K562 (cell line): ENCODE results near the gene PTPRF. TPM values are rescaled to one million over a fixed set of nuclear protein-coding genes. Genes with fewer than 3 reads are reported as not detected.

Source experiments
- polyA plus RNA-seq, 8 experiments: library from polyadenylated mRNA; depleted of rRNA in 4 of 8; stranded (reverse) in 5 of 8; unstranded in 3 of 8; fragments of >200 nt; fragmentation: Nextera tagmentation in 2 of 8; fragmentation: Illumina TruSeq in 1 of 8; extraction: Ambion mirVana in 2 of 8; extraction: Trizol in 1 of 8; gene quantifications; 2 replicates each; pipeline versions ENCODE4 v1.2.1 to v1.2.3, GENCODE V29; 2011 to 2014; ENCODE audit warnings: inconsistent platforms in 1 of 8, missing spikeins in 1 of 8
- total RNA-seq, 7 experiments: library from RNA; depleted of rRNA in 6 of 7; stranded (reverse); fragments of >200 nt in 6 of 7; fragmentation: Illumina TruSeq in 2 of 7; extraction: Trizol in 2 of 7; gene quantifications; 2 replicates each; pipeline versions ENCODE4 v1.2.1 to v1.2.3, GENCODE V29; 2011 to 2021; ENCODE audit warnings: low replicate concordance in 1 of 7

PTPRF gene
- total and polyA plus RNA-seq, 9 of the 15 experiments (the other 6 are each of a cell fraction or from before 2014, with no cell fraction given): 0.13 to 4.3 (median 1.1) TPM

Other genes starting within 250 kb of the PTPRF start
Only the 7 nearest of the 10 such genes appear.
- 183 and 244 TPM in 2 replicates for gene CDC20, start 171.9 kb upstream of the PTPRF start, total RNA-seq (2014; rRNA removed)
- gene CDC20, start 171.9 kb upstream of the PTPRF start, total RNA-seq (2014; rRNA removed; fragmentation: Illumina TruSeq; extraction: Trizol): 94.5 and 106 TPM in 2 replicates
- gene CDC20, start 171.9 kb upstream of the PTPRF start, total RNA-seq (2015; rRNA removed; fragmentation: Illumina TruSeq; extraction: Trizol): 121 and 131 TPM in 2 replicates
- gene CDC20, start 171.9 kb upstream of the PTPRF start, total RNA-seq (2021): 212 and 224 TPM in 2 replicates
- gene CDC20, start 171.9 kb upstream of the PTPRF start, polyA plus RNA-seq (2011; rRNA removed): 92.8 and 173 TPM in 2 replicates
- 178 and 197 TPM in 2 replicates for gene CDC20, start 171.9 kb upstream of the PTPRF start, polyA plus RNA-seq (2014; fragmentation: Illumina TruSeq; extraction: Trizol)
- 10 to 100 TPM; 45.2 to 70.6 TPM for gene CDC20, start 171.9 kb upstream of the PTPRF start, polyA plus RNA-seq (2014; fragmentation: Nextera tagmentation; extraction: Ambion mirVana)
- gene CDC20, start 171.9 kb upstream of the PTPRF start, polyA plus RNA-seq (2014; rRNA removed): 141 and 146 TPM in 2 replicates
- gene ELOVL1, start 162.9 kb upstream of the PTPRF start, total RNA-seq (2014; rRNA removed): 53.4 and 73.1 TPM in 2 replicates
- 48.1 and 51.0 TPM in 2 replicates for gene ELOVL1, start 162.9 kb upstream of the PTPRF start, total RNA-seq (2014; rRNA removed; fragmentation: Illumina TruSeq; extraction: Trizol)
- 65.3 and 66.6 TPM in 2 replicates for gene ELOVL1, start 162.9 kb upstream of the PTPRF start, total RNA-seq (2015; rRNA removed; fragmentation: Illumina TruSeq; extraction: Trizol)
- 66.8 and 73.2 TPM in 2 replicates for gene ELOVL1, start 162.9 kb upstream of the PTPRF start, total RNA-seq (2021)
- gene ELOVL1, start 162.9 kb upstream of the PTPRF start, polyA plus RNA-seq (2011; rRNA removed): 157 and 159 TPM in 2 replicates
- 108 and 120 TPM in 2 replicates for gene ELOVL1, start 162.9 kb upstream of the PTPRF start, polyA plus RNA-seq (2014; fragmentation: Illumina TruSeq; extraction: Trizol)
- 100 to 1,000 TPM in 1 of 2 experiments, 10 to 100 TPM in 1; 70.3 to 147 TPM for gene ELOVL1, start 162.9 kb upstream of the PTPRF start, polyA plus RNA-seq (2014; fragmentation: Nextera tagmentation; extraction: Ambion mirVana)
- 74.0 and 82.4 TPM in 2 replicates for gene ELOVL1, start 162.9 kb upstream of the PTPRF start, polyA plus RNA-seq (2014; rRNA removed)
- gene MED8, start 141.1 kb upstream of the PTPRF start, total RNA-seq (2014; rRNA removed): 51.5 and 51.7 TPM in 2 replicates
- gene MED8, start 141.1 kb upstream of the PTPRF start, total RNA-seq (2014; rRNA removed; fragmentation: Illumina TruSeq; extraction: Trizol): 52.7 and 56.4 TPM in 2 replicates
- gene MED8, start 141.1 kb upstream of the PTPRF start, total RNA-seq (2015; rRNA removed; fragmentation: Illumina TruSeq; extraction: Trizol): 51.7 and 52.1 TPM in 2 replicates
- gene MED8, start 141.1 kb upstream of the PTPRF start, total RNA-seq (2021): 57.7 and 60.7 TPM in 2 replicates
- 23.0 and 30.9 TPM in 2 replicates for gene MED8, start 141.1 kb upstream of the PTPRF start, polyA plus RNA-seq (2011; rRNA removed)
- 55.3 and 60.3 TPM in 2 replicates for gene MED8, start 141.1 kb upstream of the PTPRF start, polyA plus RNA-seq (2014; fragmentation: Illumina TruSeq; extraction: Trizol)
- gene MED8, start 141.1 kb upstream of the PTPRF start, polyA plus RNA-seq (2014; fragmentation: Nextera tagmentation; extraction: Ambion mirVana): 100 to 1,000 TPM; 104 to 120 TPM
- 32.3 and 37.6 TPM in 2 replicates for gene MED8, start 141.1 kb upstream of the PTPRF start, polyA plus RNA-seq (2014; rRNA removed)
- gene SZT2, start 141.0 kb upstream of the PTPRF start, total RNA-seq (2014; rRNA removed): 9.2 and 11.5 TPM in 2 replicates
- gene SZT2, start 141.0 kb upstream of the PTPRF start, total RNA-seq (2014; rRNA removed; fragmentation: Illumina TruSeq; extraction: Trizol): 12.8 and 14.5 TPM in 2 replicates
- 14.4 and 15.8 TPM in 2 replicates for gene SZT2, start 141.0 kb upstream of the PTPRF start, total RNA-seq (2015; rRNA removed; fragmentation: Illumina TruSeq; extraction: Trizol)
- gene SZT2, start 141.0 kb upstream of the PTPRF start, total RNA-seq (2021): 27.0 and 31.0 TPM in 2 replicates
- 9.1 and 14.4 TPM in 2 replicates for gene SZT2, start 141.0 kb upstream of the PTPRF start, polyA plus RNA-seq (2011; rRNA removed)
- 14.7 and 15.1 TPM in 2 replicates for gene SZT2, start 141.0 kb upstream of the PTPRF start, polyA plus RNA-seq (2014; fragmentation: Illumina TruSeq; extraction: Trizol)
- 1 to 10 TPM in 1 of 2 experiments, under 1 TPM in 1; 0.88 to 1.3 TPM for gene SZT2, start 141.0 kb upstream of the PTPRF start, polyA plus RNA-seq (2014; fragmentation: Nextera tagmentation; extraction: Ambion mirVana)
- 16.7 and 18.4 TPM in 2 replicates for gene SZT2, start 141.0 kb upstream of the PTPRF start, polyA plus RNA-seq (2014; rRNA removed)
- 3.2 and 3.6 TPM in 2 replicates for gene HYI, start 77.0 kb upstream of the PTPRF start, total RNA-seq (2014; rRNA removed)
- 0.38 and 0.69 TPM in 2 replicates for gene HYI, start 77.0 kb upstream of the PTPRF start, total RNA-seq (2014; rRNA removed; fragmentation: Illumina TruSeq; extraction: Trizol)
- 1.7 and 1.8 TPM in 2 replicates for gene HYI, start 77.0 kb upstream of the PTPRF start, total RNA-seq (2015; rRNA removed; fragmentation: Illumina TruSeq; extraction: Trizol)
- 2.2 and 3.2 TPM in 2 replicates for gene HYI, start 77.0 kb upstream of the PTPRF start, total RNA-seq (2021)
- gene HYI, start 77.0 kb upstream of the PTPRF start, polyA plus RNA-seq (2011; rRNA removed): 1.1 and 1.2 TPM in 2 replicates
- gene HYI, start 77.0 kb upstream of the PTPRF start, polyA plus RNA-seq (2014; fragmentation: Illumina TruSeq; extraction: Trizol): 0.35 and 1.1 TPM in 2 replicates
- gene HYI, start 77.0 kb upstream of the PTPRF start, polyA plus RNA-seq (2014; fragmentation: Nextera tagmentation; extraction: Ambion mirVana): under 1 TPM in 1 of 2 experiments, not detected in 1; 0.04 TPM
- gene HYI, start 77.0 kb upstream of the PTPRF start, polyA plus RNA-seq (2014; rRNA removed): 2.3 and 4.1 TPM in 2 replicates
- gene KDM4A, start 119.3 kb downstream of the PTPRF start, total RNA-seq (2014; rRNA removed): 15.6 and 16.0 TPM in 2 replicates
- 17.6 and 21.2 TPM in 2 replicates for gene KDM4A, start 119.3 kb downstream of the PTPRF start, total RNA-seq (2014; rRNA removed; fragmentation: Illumina TruSeq; extraction: Trizol)
- 13.1 and 14.3 TPM in 2 replicates for gene KDM4A, start 119.3 kb downstream of the PTPRF start, total RNA-seq (2015; rRNA removed; fragmentation: Illumina TruSeq; extraction: Trizol)
- gene KDM4A, start 119.3 kb downstream of the PTPRF start, total RNA-seq (2021): 27.3 and 33.6 TPM in 2 replicates
- 12.5 and 20.8 TPM in 2 replicates for gene KDM4A, start 119.3 kb downstream of the PTPRF start, polyA plus RNA-seq (2011; rRNA removed)
- gene KDM4A, start 119.3 kb downstream of the PTPRF start, polyA plus RNA-seq (2014; fragmentation: Illumina TruSeq; extraction: Trizol): 24.9 and 26.4 TPM in 2 replicates
- gene KDM4A, start 119.3 kb downstream of the PTPRF start, polyA plus RNA-seq (2014; fragmentation: Nextera tagmentation; extraction: Ambion mirVana): 10 to 100 TPM in 1 of 2 experiments, 1 to 10 TPM in 1; 3.6 to 12.1 TPM
- gene KDM4A, start 119.3 kb downstream of the PTPRF start, polyA plus RNA-seq (2014; rRNA removed): 13.5 and 14.2 TPM in 2 replicates
- 8.9 and 13.4 TPM in 2 replicates for gene ST3GAL3, start 176.7 kb downstream of the PTPRF start, total RNA-seq (2014; rRNA removed)
- 11.5 and 12.2 TPM in 2 replicates for gene ST3GAL3, start 176.7 kb downstream of the PTPRF start, total RNA-seq (2014; rRNA removed; fragmentation: Illumina TruSeq; extraction: Trizol)
- 9.5 and 9.8 TPM in 2 replicates for gene ST3GAL3, start 176.7 kb downstream of the PTPRF start, total RNA-seq (2015; rRNA removed; fragmentation: Illumina TruSeq; extraction: Trizol)
- 18.9 and 20.7 TPM in 2 replicates for gene ST3GAL3, start 176.7 kb downstream of the PTPRF start, total RNA-seq (2021)
- gene ST3GAL3, start 176.7 kb downstream of the PTPRF start, polyA plus RNA-seq (2011; rRNA removed): 12.0 and 17.8 TPM in 2 replicates
- 18.1 and 18.5 TPM in 2 replicates for gene ST3GAL3, start 176.7 kb downstream of the PTPRF start, polyA plus RNA-seq (2014; fragmentation: Illumina TruSeq; extraction: Trizol)
- 1 to 10 TPM; 1.2 to 1.6 TPM for gene ST3GAL3, start 176.7 kb downstream of the PTPRF start, polyA plus RNA-seq (2014; fragmentation: Nextera tagmentation; extraction: Ambion mirVana)
- gene ST3GAL3, start 176.7 kb downstream of the PTPRF start, polyA plus RNA-seq (2014; rRNA removed): 11.0 and 12.8 TPM in 2 replicates